ENCODE measurements around the gene CYBRD1. TPM values are rescaled to one million over a fixed set of nuclear protein-coding genes. Genes with fewer than 3 reads are reported as not detected.

The CYBRD1 gene
- total and polyA plus RNA-seq, 2 donors (not counting 1 experiment from before 2014, with no cell fraction given), result 0.27 TPM; not detected in 1

DNA sequence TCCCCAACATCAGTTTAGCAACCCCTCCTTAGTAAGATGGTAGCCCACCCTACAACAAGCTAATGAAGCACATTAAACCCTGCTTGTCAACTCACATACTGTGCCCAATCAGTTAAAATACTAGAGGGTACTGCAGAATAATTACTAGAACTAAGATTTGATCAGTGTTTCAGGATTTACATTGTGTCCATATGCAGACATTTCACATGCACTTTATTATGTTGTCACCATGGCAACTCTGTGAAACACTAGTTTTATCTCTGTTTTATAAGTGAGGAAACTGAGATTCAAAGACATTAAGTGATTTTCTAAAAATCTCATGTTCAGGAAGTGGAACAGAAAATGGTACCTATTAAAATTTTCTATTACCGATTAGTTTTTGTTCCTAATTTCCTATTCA, 61.7 kb downstream of the CYBRD1 start:
- Histone ChIP-seq H3K9ac (ENCODE audit: low read length) (no peak overlapping the region), H3K9me3 (ENCODE audit: control extremely low read depth in 1 of 3, control insufficient read depth in 2 of 3, insufficient read depth in 1 of 3, low read length in 2 of 3) (no peaks in the 10 kb centered on the region), H3K4me3 (ENCODE audit: control extremely low read depth in 1 of 5, extremely low read depth in 1 of 5, insufficient read depth in 1 of 5, low read depth in 2 of 5, low read length in 4 of 5) (no peak overlapping the region), H3K79me2 (ENCODE audit: control insufficient read depth, insufficient read depth, low read length) (no peaks in the 10 kb centered on the region), H2AFZ (ENCODE audit: insufficient read depth, low read depth, low read length, poor library complexity, severe bottlenecking) (no peak overlapping the region), H3K36me3 (replicated peaks in 1 of 2; ENCODE audit: control extremely low read depth in 1 of 2, control insufficient read depth in 1 of 2, extremely low read depth in 1 of 2, insufficient read depth in 2 of 2, low read length in 1 of 2) (no peaks in the 10 kb centered on the region), H3K4me2 (replicated peaks; ENCODE audit: low read depth, low read length, poor library complexity, severe bottlenecking) (no peak overlapping the region), H3K4me1 (ENCODE audit: control insufficient read depth in 2 of 2, insufficient read depth in 2 of 2, low read length in 2 of 2) (no peaks in the 10 kb centered on the region), H4K20me1 (ENCODE audit: control insufficient read depth, insufficient read depth, low read length, poor library complexity, severe bottlenecking) (no peaks in the 10 kb centered on the region), H3K27ac (ENCODE audit: low read length in 2 of 2) (no peak overlapping the region), H3K27me3 (replicated peaks in 1 of 4; ENCODE audit: control extremely low read depth in 1 of 4, control insufficient read depth in 3 of 4, insufficient read depth in 4 of 4, low read length in 3 of 4) (peaks cover 0 to 5% (median 1%) of the 10 kb centered on the region in 4 experiments)
- Mint-ChIP-seq H3K27ac (no peak overlapping the region), H3K4me3 (no peak overlapping the region), H3K4me1 (no peaks in the 10 kb centered on the region), H3K27me3 (peaks cover 24% of the 10 kb centered on the region), H3K9me3 (ENCODE audit: insufficient read depth) (no peaks in the 10 kb centered on the region)
- TF ChIP-seq, protein P1, sequence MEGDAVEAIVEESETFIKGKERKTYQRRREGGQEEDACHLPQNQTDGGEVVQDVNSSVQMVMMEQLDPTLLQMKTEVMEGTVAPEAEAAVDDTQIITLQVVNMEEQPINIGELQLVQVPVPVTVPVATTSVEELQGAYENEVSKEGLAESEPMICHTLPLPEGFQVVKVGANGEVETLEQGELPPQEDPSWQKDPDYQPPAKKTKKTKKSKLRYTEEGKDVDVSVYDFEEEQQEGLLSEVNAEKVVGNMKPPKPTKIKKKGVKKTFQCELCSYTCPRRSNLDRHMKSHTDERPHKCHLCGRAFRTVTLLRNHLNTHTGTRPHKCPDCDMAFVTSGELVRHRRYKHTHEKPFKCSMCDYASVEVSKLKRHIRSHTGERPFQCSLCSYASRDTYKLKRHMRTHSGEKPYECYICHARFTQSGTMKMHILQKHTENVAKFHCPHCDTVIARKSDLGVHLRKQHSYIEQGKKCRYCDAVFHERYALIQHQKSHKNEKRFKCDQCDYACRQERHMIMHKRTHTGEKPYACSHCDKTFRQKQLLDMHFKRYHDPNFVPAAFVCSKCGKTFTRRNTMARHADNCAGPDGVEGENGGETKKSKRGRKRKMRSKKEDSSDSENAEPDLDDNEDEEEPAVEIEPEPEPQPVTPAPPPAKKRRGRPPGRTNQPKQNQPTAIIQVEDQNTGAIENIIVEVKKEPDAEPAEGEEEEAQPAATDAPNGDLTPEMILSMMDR (IDR thresholded peaks at IDR 0.05), result no peak
- no peak for TF ChIP-seq EZH2 (IDR thresholded peaks at IDR 0.05; ENCODE audit: borderline replicate concordance, insufficient read depth, low read depth, low read length, poor library complexity, severe bottlenecking)
- DNase-seq (no peak), ATAC-seq (ENCODE audit: low read depth) (no peak)
- CTCF ChIA-PET, result interaction anchor here (1.3 to 1.5 kb wide), 3 partner anchors 10 to 16 kb away, joined by 3 to 4 read pairs (median 3); no protein-coding TSS in a partner anchor
- POLR2A ChIA-PET, result no interaction called here
- no CpG with 5 or more reads among the region's 1 CpG for WGBS (ENCODE audit: insufficient coverage)
- intact Hi-C loops (cut with micrococcal nuclease), result no loop called here

- H4K20me1 ChIP-seq (ENCODE audit: control insufficient read depth, insufficient read depth, low read length, poor library complexity, severe bottlenecking), result no peaks in the 10 kb centered on the region
- Mint-ChIP-seq H3K27ac (no peak overlapping the region), H3K9me3 (ENCODE audit: insufficient read depth) (peaks cover 4% of the 10 kb centered on the region), H3K4me3 (no peak overlapping the region), H3K27me3 (peaks cover 33% of the 10 kb centered on the region), H3K4me1 (no peaks in the 10 kb centered on the region)
- intact Hi-C loops (cut with micrococcal nuclease), result no loop called here
- H2AFZ ChIP-seq (ENCODE audit: insufficient read depth, low read depth, low read length, poor library complexity, severe bottlenecking), result no peak overlapping the region
- TF ChIP-seq, protein P1 (IDR thresholded peaks at IDR 0.05), result no peak
- no peak for TF ChIP-seq EZH2 (IDR thresholded peaks at IDR 0.05; ENCODE audit: borderline replicate concordance, insufficient read depth, low read depth, low read length, poor library complexity, severe bottlenecking)
- H3K79me2 ChIP-seq (ENCODE audit: control insufficient read depth, insufficient read depth, low read length), result no peaks in the 10 kb centered on the region
- no peaks in the 10 kb centered on the region for H3K36me3 ChIP-seq (replicated peaks in 1 of 2; ENCODE audit: control extremely low read depth in 1 of 2, control insufficient read depth in 1 of 2, extremely low read depth in 1 of 2, insufficient read depth in 2 of 2, low read length in 1 of 2)
- H3K9ac ChIP-seq (ENCODE audit: low read length), result no peak overlapping the region
- peaks cover 0 to 11% (median 1%) of the 10 kb centered on the region in 4 experiments for H3K27me3 ChIP-seq (replicated peaks in 1 of 4; ENCODE audit: control extremely low read depth in 1 of 4, control insufficient read depth in 3 of 4, insufficient read depth in 4 of 4, low read length in 3 of 4)
- no peak for DNase-seq
- ChIA-PET CTCF (no interaction called here), POLR2A (no interaction called here)
- H3K4me1 ChIP-seq (ENCODE audit: control insufficient read depth in 2 of 2, insufficient read depth in 2 of 2, low read length in 2 of 2), result no peaks in the 10 kb centered on the region
- 80% methylated on average over 1 of the region's 4 CpGs for WGBS (ENCODE audit: insufficient coverage)
- no peak overlapping the region for H3K4me3 ChIP-seq (ENCODE audit: control extremely low read depth in 1 of 5, extremely low read depth in 1 of 5, insufficient read depth in 1 of 5, low read depth in 2 of 5, low read length in 4 of 5)
- ATAC-seq (ENCODE audit: low read depth), result no peak
- H3K4me2 ChIP-seq (replicated peaks; ENCODE audit: low read depth, low read length, poor library complexity, severe bottlenecking), result no peak overlapping the region
- H3K9me3 ChIP-seq (ENCODE audit: control extremely low read depth in 1 of 3, control insufficient read depth in 2 of 3, insufficient read depth in 1 of 3, low read length in 2 of 3), result peaks cover 1 to 7% (median 7%) of the 10 kb centered on the region in 3 donors
- no peak overlapping the region for H3K27ac ChIP-seq (ENCODE audit: low read length in 2 of 2)
Measured at GRCh38 chr2:171587132-171587531, 64.9 kb downstream of the CYBRD1 start.
